HG03039 (cell line): ENCODE data around the gene ZNF175.
"Not testable (repeated sequence)": the region's sequence is repeated elsewhere in the genome, so short reads cannot be mapped to it uniquely, and the experiment has no call there.

ENCODE experiments used
- ATAC-seq: cut with Tn5 transposase; IDR thresholded peaks from one replicate; pipeline ENCODE4 v1.9.1; 2021; ENCODE audit warnings: mild to moderate bottlenecking, moderate library complexity; ENCODE audit not compliant: unreplicated experiment

The ZNF175 gene

DNA sequence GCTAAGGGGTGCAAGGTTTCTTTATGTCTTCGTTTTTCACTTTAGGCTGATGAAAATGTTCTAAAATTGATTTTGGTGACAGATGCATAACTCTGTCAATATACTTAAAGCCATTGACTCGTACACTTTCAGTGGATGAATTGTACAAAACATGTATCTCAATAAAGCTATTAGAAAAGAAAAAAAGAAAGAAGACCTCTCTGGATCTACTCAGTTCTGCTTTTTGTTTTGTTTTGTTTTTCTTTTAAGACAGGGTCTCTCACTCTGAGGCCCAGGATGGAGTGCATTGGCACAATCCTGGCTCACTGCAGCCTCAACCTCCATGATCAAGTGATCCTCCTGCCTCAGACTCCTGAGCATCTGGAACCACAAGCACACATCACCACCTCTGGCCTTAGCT is 55.6 kb downstream of the ZNF175 start:
- no peak for ATAC-seq

DNA sequence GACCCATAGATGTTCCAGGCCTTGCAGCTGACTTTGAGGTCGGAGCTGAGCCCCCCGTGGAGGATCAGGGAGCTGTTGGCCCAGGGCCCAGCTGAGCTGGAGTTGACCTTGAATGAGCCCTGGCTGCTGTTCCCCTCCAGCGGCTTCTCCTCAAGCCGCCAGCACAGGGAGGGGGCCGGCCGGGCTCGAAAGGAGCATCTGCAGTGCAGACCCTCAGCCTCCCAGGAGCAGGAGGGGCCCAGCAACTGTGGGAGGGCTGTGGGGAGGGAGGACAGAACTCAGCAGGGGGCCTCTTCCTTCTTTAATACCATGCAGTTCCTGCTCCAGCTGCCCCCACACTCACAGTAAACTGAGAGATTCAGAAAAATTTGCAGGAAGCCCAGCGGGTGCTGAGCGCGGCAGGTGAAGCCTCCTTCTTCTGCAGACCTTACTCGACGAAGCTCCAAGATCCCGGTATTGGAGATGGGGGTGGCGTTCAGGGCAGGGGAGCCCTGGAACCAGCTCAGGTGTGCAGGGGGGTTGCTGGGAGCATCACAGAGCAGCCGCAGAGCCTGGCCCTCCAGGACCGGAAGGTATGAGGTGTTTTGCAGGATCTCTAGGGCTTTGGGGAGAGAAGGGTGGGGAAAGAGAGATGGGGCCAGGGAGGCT is 56.5 kb downstream of the ZNF175 start:
- ATAC-seq: no peak

DNA sequence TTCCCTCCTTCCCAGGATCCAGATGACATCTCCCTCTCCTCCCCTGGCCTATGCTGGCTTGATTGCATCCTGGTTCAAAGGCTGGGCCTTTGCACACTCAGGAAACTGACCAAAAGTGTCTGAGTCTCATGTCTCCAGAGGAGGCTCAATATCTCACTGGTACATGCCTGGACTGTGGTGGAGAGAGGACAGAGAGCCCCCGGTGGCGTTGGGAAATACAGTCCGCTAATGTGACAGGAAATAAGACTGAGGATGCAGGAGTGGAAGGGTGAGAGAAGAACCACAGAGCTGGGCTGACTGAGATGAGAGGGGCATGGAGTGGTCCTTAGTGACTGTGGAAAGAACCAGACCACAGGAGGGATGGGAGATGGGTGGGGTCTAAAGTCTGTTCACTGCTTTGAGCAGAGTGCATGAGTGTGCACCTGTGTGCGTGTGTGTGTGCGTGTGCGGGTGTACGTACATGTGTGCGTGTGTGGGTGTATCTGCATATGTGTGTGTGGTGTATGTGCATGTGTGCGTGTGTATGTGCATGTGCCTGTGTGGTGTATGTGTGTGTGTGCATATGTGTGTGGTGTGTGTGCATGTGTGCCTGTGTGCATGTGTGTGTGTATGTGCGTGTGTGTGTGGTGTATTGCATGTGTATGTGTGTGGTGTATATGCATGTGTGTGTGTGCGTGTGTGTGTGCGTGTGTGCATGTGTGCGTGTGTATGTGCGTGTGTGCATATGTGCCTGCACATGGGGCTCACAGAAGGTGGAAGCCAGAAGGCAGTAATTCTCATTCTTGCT is 57.3 kb downstream of the ZNF175 start:
- no peak for ATAC-seq

DNA sequence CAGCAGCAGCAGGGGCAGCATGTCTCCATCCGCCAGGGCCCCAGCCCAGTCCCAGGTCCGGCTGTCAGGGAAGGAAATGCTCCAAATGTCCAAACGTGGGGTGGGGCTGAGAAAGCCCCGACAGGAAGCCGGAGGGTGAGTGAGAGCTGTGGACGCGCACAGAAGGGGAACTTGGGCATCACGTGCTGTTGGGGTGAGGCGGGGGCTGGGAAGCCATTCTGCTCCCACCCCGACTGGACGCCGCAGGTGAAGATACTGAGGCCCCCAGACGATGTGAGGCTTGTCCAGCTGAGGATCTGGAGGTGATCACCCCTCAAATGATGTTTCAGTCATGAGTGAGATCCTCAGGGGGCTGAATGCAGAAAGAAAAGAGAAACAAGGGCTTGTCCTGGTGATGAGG is 59.2 kb downstream of the ZNF175 start, which contains the start of gene SIGLEC5:
SIGLEC5 (minus strand) TSS at position 87 of the 400 bp plus-strand sequence; CDS start at position 21, 66 bp downstream.
- ATAC-seq: not testable (repeated sequence)

DNA sequence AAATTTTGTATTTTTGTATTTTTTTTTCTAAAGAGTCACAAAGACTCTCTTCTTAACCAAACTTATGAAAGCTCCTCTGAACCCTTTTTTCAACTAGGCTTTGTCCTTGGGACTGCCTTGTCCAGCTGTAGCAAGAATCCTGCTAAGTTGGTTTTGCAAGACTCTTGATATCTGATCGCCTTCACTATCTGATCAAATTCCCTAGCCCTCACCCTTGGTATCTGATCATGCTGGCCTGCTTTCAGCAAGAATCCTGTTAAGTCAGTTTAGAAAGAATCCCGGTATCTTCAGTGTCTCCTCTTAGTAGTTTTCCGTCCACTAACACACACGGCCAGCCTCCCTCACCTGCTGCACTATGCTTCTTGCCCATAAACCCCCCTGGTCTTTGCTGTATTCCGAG is 61.0 kb downstream of the ZNF175 start:
- ATAC-seq: no peak

DNA sequence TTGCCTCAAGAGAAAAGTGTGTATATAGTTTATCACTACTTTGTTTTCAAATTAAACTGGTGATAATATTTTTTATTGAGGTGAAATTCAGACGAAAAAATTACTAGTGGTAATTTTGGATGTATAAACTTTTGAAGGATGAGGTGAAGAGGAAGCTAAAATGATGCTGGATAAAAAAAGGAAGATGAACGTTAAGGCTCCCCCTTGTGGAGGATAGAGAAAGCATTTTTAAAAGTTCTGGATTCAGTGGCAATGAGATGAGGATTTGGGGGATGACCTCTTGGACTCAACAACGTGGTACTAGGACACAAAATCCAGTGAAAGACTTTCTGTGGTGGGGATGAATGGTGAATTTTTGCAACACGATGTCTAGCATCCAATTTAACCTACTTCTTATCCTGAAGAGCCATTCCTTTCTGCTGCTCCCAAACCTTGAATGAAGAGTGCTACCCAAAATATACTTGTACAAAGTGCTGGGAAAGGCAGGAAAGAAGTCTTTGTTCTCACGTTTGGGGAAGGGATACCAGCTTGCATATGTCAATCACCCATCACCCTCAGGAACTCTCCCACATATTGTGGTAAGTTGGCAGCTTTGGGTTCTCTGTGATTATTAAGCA is 66.4 kb downstream of the ZNF175 start:
- ATAC-seq: no peak

DNA sequence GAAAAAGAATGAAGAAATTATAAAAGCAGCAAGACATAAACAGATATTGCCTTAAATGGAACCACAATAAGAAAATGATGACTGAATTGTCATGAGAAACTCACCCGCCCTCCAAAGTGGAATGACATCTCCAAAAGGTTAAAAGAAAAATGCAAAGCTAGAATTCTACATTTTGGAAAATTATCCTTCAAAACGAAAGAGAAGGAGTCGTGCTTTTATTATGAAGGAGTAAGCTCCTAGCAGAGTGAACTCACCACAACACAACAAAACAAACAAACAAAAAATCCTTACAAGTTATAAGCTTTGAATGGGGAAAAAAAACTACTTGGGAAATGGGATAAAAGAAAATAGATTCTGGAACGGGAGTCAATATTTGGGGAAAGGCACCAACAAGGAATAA is 68.8 kb downstream of the ZNF175 start:
- ATAC-seq: no peak

DNA sequence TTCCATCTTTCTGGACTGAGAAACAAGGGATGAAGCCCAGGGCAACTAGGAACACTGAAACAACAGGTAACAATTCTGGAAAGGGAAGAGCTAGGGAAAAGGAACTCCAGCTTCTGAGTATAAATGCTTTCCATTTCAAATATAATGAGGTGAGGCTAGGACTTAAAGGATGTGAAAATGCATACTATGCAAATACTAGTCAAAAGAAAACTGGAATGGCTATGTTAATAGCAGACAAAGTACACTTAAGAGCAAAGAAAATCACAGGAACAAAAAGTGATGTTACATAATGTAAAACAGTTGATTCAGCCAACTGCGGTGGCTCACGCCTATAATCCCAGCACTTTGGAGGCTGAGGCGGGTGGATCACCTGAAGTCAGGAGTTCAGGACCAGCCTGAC is 69.3 kb downstream of the ZNF175 start:
- no peak for ATAC-seq

DNA sequence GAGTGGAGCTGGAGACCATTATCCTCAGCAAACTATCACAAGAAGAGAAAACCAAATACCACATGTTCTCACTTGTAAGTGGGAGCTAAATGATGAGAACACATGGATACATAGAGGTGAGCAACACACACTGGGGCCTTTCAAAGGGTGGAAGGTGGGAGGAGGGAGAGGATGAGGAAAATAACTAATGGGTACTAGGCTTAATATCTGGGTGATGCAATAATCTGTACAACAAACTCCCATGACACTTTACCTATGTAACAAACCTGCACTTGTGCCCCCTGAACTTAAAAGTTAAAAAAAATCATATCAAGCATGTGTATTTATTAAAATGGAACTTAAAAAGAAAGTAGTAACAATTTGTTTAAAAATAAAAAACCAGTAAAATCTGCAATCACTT is 70.6 kb downstream of the ZNF175 start:
- ATAC-seq: no peak
